GM19099 (cell line): Measurements from ENCODE around the gene SSBP2.

Experiments
- POLR2A ChIP-seq: IDR thresholded peaks from 3 replicates; pipeline ENCODE4 v1.6.1; 2011; ENCODE audit warnings: low read depth; ENCODE audit not compliant: insufficient read length; ENCODE audit errors: extremely low read depth

SSBP2 gene

DNA sequence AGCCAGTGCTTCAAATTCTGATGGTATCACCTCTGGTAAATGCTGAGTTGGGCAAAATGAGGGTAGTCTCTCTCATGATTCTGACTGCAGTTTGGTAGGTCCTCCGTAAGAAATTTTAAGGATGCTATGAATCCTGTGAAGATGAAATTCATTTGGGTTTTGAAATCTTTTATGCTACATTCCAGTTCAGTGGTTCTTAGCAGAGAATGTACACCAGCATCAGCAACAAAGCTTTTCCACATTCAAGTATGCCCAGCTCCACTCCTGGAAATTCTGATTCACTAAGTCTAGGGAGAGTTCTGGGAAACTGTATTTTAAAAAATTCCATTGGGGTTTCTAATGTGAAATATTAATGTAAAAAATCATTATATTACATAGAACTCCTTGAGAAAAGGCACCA is 323.3 kb downstream of the SSBP2 start:
- TF ChIP-seq POLR2A: no peak

- no peak for TF ChIP-seq POLR2A
Observed at GRCh38 chr5:81426359-81427030, 324.4 kb downstream of the SSBP2 start.

GRCh38 chr5:81425569-81425968 is 325.3 kb downstream of the SSBP2 start:
- TF ChIP-seq POLR2A: no peak

DNA sequence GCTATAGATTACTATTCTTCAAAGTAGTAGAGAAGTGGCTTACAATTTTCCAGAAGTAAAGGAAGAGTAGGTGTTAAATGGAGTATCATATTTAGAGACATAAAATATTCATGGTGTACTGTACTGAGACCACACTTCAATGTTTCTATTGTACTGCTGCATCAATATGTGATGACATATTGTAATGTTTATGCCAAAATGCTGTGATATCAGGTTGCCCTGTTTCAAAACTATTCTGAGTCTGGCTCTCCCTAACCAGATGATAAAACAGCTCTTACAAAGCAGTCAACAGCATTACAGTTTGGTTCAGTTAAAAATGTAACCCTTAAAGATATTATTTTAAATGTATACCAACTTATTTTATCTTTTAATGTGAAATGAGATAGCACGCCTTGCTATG is 326.2 kb downstream of the SSBP2 start:
- no peak for TF ChIP-seq POLR2A

GRCh38 chr5:81422671-81423070 is 328.2 kb downstream of the SSBP2 start:
- TF ChIP-seq POLR2A: no peak

DNA sequence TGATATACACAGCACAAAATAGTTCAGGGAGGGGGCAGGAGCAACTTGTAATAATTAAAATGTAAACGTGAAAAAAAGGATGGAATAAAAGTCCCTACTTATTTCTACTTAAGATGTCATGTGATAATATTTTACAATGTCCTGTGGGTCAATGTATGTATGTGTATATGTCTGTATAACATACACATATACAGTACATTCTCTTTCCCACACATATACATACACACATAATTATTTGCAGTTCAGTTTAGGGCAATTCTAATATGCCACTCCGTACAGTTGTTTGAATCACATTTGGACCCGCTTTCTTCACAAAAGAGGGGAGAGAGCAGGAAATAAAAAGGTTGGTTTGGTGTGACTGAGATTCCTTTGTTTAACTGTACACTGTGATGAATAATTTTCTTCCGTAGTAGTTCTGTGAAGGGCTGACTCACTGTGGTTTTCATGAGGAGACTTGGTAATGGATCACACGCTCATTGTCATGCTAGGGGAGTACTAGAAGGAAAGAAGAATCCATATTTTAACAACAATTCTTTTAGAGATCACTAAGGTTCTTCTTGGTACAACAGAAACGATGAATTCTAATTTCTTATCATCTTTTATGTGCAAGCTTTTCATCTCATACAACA is 330.7 kb downstream of the SSBP2 start:
- no peak for TF ChIP-seq POLR2A

DNA sequence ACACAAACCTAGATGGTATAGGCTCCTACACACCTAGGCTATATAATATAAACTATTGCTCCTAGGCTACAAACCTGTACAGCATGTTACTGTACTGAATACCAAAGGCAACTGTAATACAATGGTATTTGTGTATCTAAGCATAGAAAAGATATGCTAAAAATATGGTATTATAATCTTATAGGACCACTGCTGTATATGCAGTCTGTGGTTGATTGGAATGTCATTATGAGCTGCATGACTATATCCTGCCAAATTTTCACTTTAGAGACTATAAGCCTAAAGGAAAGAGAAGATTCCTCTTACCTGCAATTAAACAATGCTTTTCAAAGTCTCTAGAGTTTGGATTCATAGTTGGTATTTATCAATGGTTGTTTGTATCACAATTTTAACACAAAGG is 332.3 kb downstream of the SSBP2 start:
- no peak for TF ChIP-seq POLR2A

DNA sequence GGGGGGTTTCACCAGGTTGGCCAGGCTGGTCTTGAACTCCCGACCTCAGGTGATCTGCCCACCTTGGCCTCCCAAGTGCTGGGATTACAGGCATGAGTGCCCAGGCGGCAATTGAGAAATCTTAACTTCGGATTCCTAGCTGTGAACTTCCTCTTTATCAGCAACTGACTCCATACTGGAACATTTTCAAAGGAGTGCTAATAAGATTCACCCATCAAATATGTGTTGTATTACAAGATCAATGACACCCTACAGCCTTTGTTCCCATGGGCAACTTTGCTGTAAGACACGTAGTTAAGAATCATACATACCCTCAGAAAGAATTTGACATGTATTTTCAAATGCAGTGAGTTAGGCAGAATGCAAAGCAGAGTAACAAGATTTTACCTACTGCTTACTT is 333.8 kb downstream of the SSBP2 start:
- TF ChIP-seq POLR2A: no peak

- no peak for TF ChIP-seq POLR2A
Observed at GRCh38 chr5:81409896-81410295, 341.0 kb downstream of the SSBP2 start.

GRCh38 chr5:81409361-81409760 is 341.5 kb downstream of the SSBP2 start:
- no peak for TF ChIP-seq POLR2A

- no peak for TF ChIP-seq POLR2A
Observed at GRCh38 chr5:81408496-81408895, 342.4 kb downstream of the SSBP2 start.

DNA sequence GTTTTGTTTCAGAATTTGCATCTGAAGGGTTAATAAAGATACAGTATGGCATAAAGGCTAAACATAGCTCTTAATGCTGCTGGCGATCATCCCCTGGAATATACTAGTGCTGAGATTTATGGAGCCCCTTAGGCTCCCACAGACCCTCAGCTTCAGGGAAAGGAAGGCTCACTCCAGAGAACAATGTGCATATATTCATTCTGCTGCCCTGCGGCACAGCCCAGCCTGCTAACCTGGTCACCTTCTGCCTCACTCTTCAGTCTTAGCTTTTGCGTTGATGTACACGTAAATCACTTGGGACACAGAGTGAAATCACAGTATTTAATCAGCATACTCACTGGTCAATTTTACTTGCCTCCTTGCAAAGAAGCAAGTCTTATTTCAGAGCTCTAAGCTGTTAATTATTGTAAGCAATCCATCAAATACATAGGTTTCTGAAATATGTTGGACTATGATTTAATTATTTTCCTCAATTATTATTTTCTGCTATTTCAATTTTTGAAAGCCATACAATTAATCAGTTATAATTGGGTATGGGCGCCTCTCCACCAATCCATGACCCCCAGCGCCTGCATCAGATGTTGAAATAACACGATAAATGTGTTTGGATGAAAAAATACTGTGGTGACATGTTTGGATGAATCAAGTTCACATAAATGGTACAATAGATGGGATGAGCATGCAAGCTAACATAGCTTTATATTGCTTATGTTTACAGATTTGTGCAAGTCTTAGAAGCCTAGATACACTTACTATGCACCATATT is 345.6 kb downstream of the SSBP2 start:
- TF ChIP-seq POLR2A: no peak

- no peak for TF ChIP-seq POLR2A
Observed at GRCh38 chr5:81402192-81402930, 348.5 kb downstream of the SSBP2 start.

DNA sequence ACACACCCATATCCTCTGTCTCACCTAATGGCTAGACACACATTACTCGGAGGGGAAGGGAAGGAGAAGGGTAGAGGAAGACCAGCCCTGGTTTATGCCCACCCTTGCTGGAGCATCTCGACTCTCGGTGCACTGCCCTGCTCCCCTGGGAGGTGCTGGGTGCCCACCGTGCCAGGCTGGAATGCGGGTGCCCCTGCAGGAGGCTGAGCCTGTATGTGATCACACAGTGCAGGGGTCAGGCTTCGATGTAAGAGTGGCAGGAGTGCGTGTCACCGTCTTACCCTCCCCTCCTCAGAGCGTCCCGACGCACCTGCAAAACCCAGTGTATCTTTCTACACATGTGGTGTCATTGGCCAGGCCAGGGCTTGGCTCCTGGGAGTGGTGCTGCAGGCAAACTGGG is 349.6 kb downstream of the SSBP2 start:
- TF ChIP-seq POLR2A: no peak

- no peak for TF ChIP-seq POLR2A
Observed at GRCh38 chr5:81400375-81400774, 350.5 kb downstream of the SSBP2 start.
